Psoas muscle (tissue), 8 donors: ENCODE results near the gene SGMS1. TPM values are rescaled to one million over a fixed set of nuclear protein-coding genes. Genes with fewer than 3 reads are reported as not detected.

ENCODE experiments used
- ATAC-seq, 4 donors: fragments of 200-7000 bp; cut with Tn5 transposase; one replicate each; pipeline ENCODE4 v1.9.1; 2020; ENCODE audit warnings: moderate library complexity in 3 of 4, mild to moderate bottlenecking in 2 of 4
- DNase-seq, 2 donors: peaks; one replicate each; pipeline ENCODE4 v3.0.0-alpha.2; 2020
- H3K27ac ChIP-seq: fragments of 200-600 bp; one replicate; pipeline ENCODE4 v1.8.0; 2022
- H3K27me3 ChIP-seq, 3 donors: fragments of 200-600 bp in 1 of 3; one replicate each; pipeline versions ENCODE4 v1.6.1 to v1.8.0; 2013 to 2022; ENCODE audit warnings: low read length in 2 of 3, mild to moderate bottlenecking in 2 of 3, moderate library complexity in 1 of 3; ENCODE audit not compliant: insufficient read depth in 3 of 3
- H3K36me3 ChIP-seq, 2 donors: fragments of 200-600 bp in 1 of 2; one replicate each; pipeline versions ENCODE4 v1.6.1 to v1.8.0; 2013 to 2022; ENCODE audit warnings: low read depth in 1 of 2, mild to moderate bottlenecking in 1 of 2, moderate library complexity in 1 of 2; ENCODE audit not compliant: insufficient read depth in 1 of 2
- H3K4me1 ChIP-seq: fragments of 200-600 bp; one replicate; pipeline ENCODE4 v1.8.0; 2022
- H3K4me3 ChIP-seq: fragments of 200-600 bp; one replicate; pipeline ENCODE4 v1.8.0; 2022; ENCODE audit warnings: mild to moderate bottlenecking
- H3K9me3 ChIP-seq: fragments of 200-600 bp; one replicate; pipeline ENCODE4 v1.8.0; 2022
- CTCF ChIP-seq: fragments of 200-600 bp; IDR thresholded peaks from one replicate; pipeline ENCODE4 v1.8.0; 2022; ENCODE audit warnings: antibody characterized with exemption
- WGBS, 3 donors: extraction: QIAGEN DNeasy Blood & Tissue Kit; methylation state at CpG; one replicate each; pipeline versions ENCODE4 v1.1.6 to v1.1.7; 2013; 5-methylcytosine and 5-hydroxymethylcytosine counted together
- intact Hi-C, 2 donors: fragments of 100-400 bp; cut with DNase I; formaldehyde crosslinking; loops; one replicate each; pipeline versions ENCODE4 v1.11.0 to v1.14.2; 2022
- polyA plus RNA-seq, 3 donors: library from polyadenylated mRNA; stranded (reverse); fragments of 200-250 nt; gene quantifications; one replicate each; pipeline ENCODE4 v1.2.3, GENCODE V29; 2013
- total RNA-seq, 4 donors: library from RNA; stranded (reverse); fragmentation: NEBNext Ultra II Directional in 2 of 4; extraction: Animal tissue kit (Norgen Biotek cat#: 25700) in 2 of 4; gene quantifications; one replicate each; pipeline versions ENCODE4 v1.2.1 to v1.2.4, GENCODE V29; 2021 to 2023
- donor health status: healthy with polysubstance abuse.
- donor health status: DM: no; HTN: no; CAD: no; lungs with moderate emphysema.
- donor health status: Bipolar disorder and iron deficiency.
- donor health status: healthy.
- donor health status: DM: yes; HTN: yes; CAD: no.
- donor health status: DM: no; HTN: no; CAD: no.
- donor health status: DM: no; HTN: no; CAD: no.
- donor health status: DM: yes; HTN: yes; CAD: no.

The SGMS1 gene
- total and polyA plus RNA-seq, 7 donors = 6.2 to 16.7 (median 11.3) TPM

- H3K9me3 ChIP-seq = no peaks in the 10 kb centered on the region
- H3K4me1 ChIP-seq = no peaks in the 10 kb centered on the region
- no peak for TF ChIP-seq CTCF
- intact Hi-C loops = no loop called here
- H3K36me3 ChIP-seq = no peaks in the 10 kb centered on the region
- DNase-seq = no peak
- no peaks in the 10 kb centered on the region for H3K27me3 ChIP-seq
- no peak for ATAC-seq
- H3K4me3 ChIP-seq = no peak overlapping the region
- H3K27ac ChIP-seq = no peak overlapping the region
- 92 to 96% (median 93%) methylated on average over 4 of the region's 4 CpGs for WGBS, 3 donors
Observed at GRCh38 chr10:50440489-50440888, 183.3 kb downstream of the SGMS1 start.

GRCh38 chr10:50439806-50440205 lies 183.9 kb downstream of the SGMS1 start:
- 63 to 89% (median 75%) methylated on average over 2 of the region's 2 CpGs for WGBS, 3 donors
- Histone ChIP-seq H3K4me1 (no peaks in the 10 kb centered on the region), H3K4me3 (no peak overlapping the region), H3K27me3 (no peaks in the 10 kb centered on the region), H3K27ac (no peak overlapping the region), H3K36me3 (no peaks in the 10 kb centered on the region), H3K9me3 (no peaks in the 10 kb centered on the region)
- DNase-seq (no peak), ATAC-seq (no peak)
- intact Hi-C loops = no loop called here
- no peak for TF ChIP-seq CTCF

- no peak for TF ChIP-seq CTCF
- DNase-seq = no peak
- WGBS, 3 donors = 77 to 80% (median 80%) methylated on average over 2 of the region's 2 CpGs
- ATAC-seq = no peak
- Histone ChIP-seq H3K36me3 (no peaks in the 10 kb centered on the region), H3K27ac (no peak overlapping the region), H3K4me3 (no peak overlapping the region), H3K9me3 (no peaks in the 10 kb centered on the region), H3K4me1 (no peaks in the 10 kb centered on the region), H3K27me3 (no peaks in the 10 kb centered on the region)
- intact Hi-C loops = no loop called here
Observed at GRCh38 chr10:50439187-50439586, 184.6 kb downstream of the SGMS1 start.

- 85 to 96% (median 93%) methylated on average over 6 of the region's 6 CpGs for WGBS, 3 donors
- Histone ChIP-seq H3K4me3 (no peak overlapping the region), H3K27ac (no peak overlapping the region), H3K36me3 (peaks cover 0 to 2% of the 10 kb centered on the region in 2 donors), H3K4me1 (no peaks in the 10 kb centered on the region), H3K9me3 (no peaks in the 10 kb centered on the region), H3K27me3 (no peaks in the 10 kb centered on the region)
- TF ChIP-seq CTCF = no peak
- ATAC-seq (no peak), DNase-seq (no peak)
- intact Hi-C loops = no loop called here
Observed at GRCh38 chr10:50438049-50438936, 185.5 kb downstream of the SGMS1 start.
